Small intestine (tissue), 7 donors: Measurements from ENCODE around the gene MEGF11. TPM values are rescaled to one million over a fixed set of nuclear protein-coding genes. Genes with fewer than 3 reads are reported as not detected.

Source experiments
- DNase-seq, 2 donors: peaks; one replicate each; pipeline versions ENCODE4 v3.0.0 to v3.0.0-alpha.2; 2013
- FAIRE-seq: peaks from 2 replicates; lab custom pipeline; 2012; peaks lifted over from hg19 to GRCh38; lab: Jason Lieb, UNC
- H3K27ac ChIP-seq, 3 donors: one replicate each; pipeline ENCODE4 v1.5.1; 2013; ENCODE audit warnings: low read length in 2 of 3, mild to moderate bottlenecking in 2 of 3, control low read depth in 1 of 3, inconsistent platforms in 1 of 3, low read depth in 1 of 3, moderate library complexity in 1 of 3
- H3K27me3 ChIP-seq, 3 donors: one replicate each; pipeline ENCODE4 v1.6.1; 2013; ENCODE audit warnings: low read length in 3 of 3, inconsistent platforms in 1 of 3; ENCODE audit not compliant: control insufficient read depth in 3 of 3, insufficient read depth in 3 of 3
- H3K36me3 ChIP-seq, 3 donors: one replicate each; pipeline ENCODE4 v1.6.1; 2013; ENCODE audit warnings: low read length in 3 of 3, inconsistent platforms in 1 of 3, low read depth in 1 of 3, mild to moderate bottlenecking in 1 of 3, moderate library complexity in 1 of 3; ENCODE audit not compliant: control insufficient read depth in 3 of 3, insufficient read depth in 2 of 3
- H3K4me1 ChIP-seq, 3 donors: one replicate each; pipeline ENCODE4 v1.6.1; 2013; ENCODE audit warnings: low read length in 2 of 3, inconsistent platforms in 1 of 3, low read depth in 1 of 3, mild to moderate bottlenecking in 1 of 3, moderate library complexity in 1 of 3; ENCODE audit not compliant: control insufficient read depth in 3 of 3, insufficient read depth in 2 of 3
- H3K4me3 ChIP-seq, 3 donors: one replicate each; pipeline ENCODE4 v1.5.1; 2013; ENCODE audit warnings: low read length in 3 of 3, control low read depth in 1 of 3, inconsistent platforms in 1 of 3, low read depth in 1 of 3, mild to moderate bottlenecking in 1 of 3, moderate library complexity in 1 of 3
- H3K9me3 ChIP-seq, 2 donors: one replicate each; pipeline ENCODE4 v1.6.1; 2013; ENCODE audit warnings: low read depth in 1 of 2, low read length in 1 of 2; ENCODE audit not compliant: control insufficient read depth in 2 of 2, insufficient read depth in 1 of 2
- WGBS, 3 donors: extraction: QIAGEN DNeasy Blood & Tissue Kit; methylation state at CpG; one replicate each; pipeline ENCODE4 v1.1.7; 2013; 5-methylcytosine and 5-hydroxymethylcytosine counted together
- polyA plus RNA-seq, 4 donors: library from polyadenylated mRNA; stranded (reverse) in 3 of 4; unstranded in 1 of 4; fragments of 200-250 nt in 3 of 4; fragments of 120-200 nt in 1 of 4; gene quantifications; one replicate each; pipeline versions ENCODE4 v1.2.1 to v1.2.3, GENCODE V29; 2013
- donor health status: healthy with polysubstance abuse.
- donor health status: control.
- donor health status: control.
- donor health status: Bipolar disorder and iron deficiency.
- donor health status: healthy.

MEGF11 gene
- polyA plus RNA-seq, 4 donors, result 0.24 to 0.41 TPM; not detected in 2

GRCh38 chr15:66142285-66142684, 111.3 kb downstream of the MEGF11 start:
- Histone ChIP-seq H3K27me3 (peaks cover 0 to 2% (median 0%) of the 10 kb centered on the region in 3 donors), H3K36me3 (no peaks in the 10 kb centered on the region), H3K9me3 (no peaks in the 10 kb centered on the region), H3K4me1 (no peaks in the 10 kb centered on the region), H3K4me3 (no peak overlapping the region), H3K27ac (no peak overlapping the region)
- FAIRE-seq (no peak), DNase-seq (no peak)
- 86 to 93% (median 89%) methylated on average over 11 of the region's 11 CpGs for WGBS, 3 donors

GRCh38 chr15:66139591-66140207, 113.9 kb downstream of the MEGF11 start:
- 86 to 92% (median 86%) methylated on average over 11 of the region's 11 CpGs for WGBS, 3 donors

GRCh38 chr15:66138892-66139590, 114.5 kb downstream of the MEGF11 start:
- no peaks in the 10 kb centered on the region for H3K36me3 ChIP-seq
- DNase-seq (no peak), FAIRE-seq (no peak)
- no peaks in the 10 kb centered on the region for H3K4me1 ChIP-seq
- no peaks in the 10 kb centered on the region for H3K9me3 ChIP-seq
- peaks cover 0 to 2% (median 0%) of the 10 kb centered on the region in 3 donors for H3K27me3 ChIP-seq
- WGBS, 3 donors, result 37 to 61% (median 58%) methylated on average over 3 of the region's 3 CpGs
- H3K4me3 ChIP-seq, result no peak overlapping the region
- no peak overlapping the region for H3K27ac ChIP-seq

More at GRCh38 chr15:66139591-66140207, 113.9 kb downstream of the MEGF11 start:
- no peak for FAIRE-seq
- Histone ChIP-seq H3K4me3 (no peak overlapping the region), H3K27me3 (peaks cover 0 to 2% (median 0%) of the 10 kb centered on the region in 3 donors), H3K4me1 (no peaks in the 10 kb centered on the region), H3K36me3 (no peaks in the 10 kb centered on the region), H3K9me3 (no peaks in the 10 kb centered on the region), H3K27ac (no peak overlapping the region)
- DNase-seq, result no peak

- Histone ChIP-seq H3K36me3 (no peaks in the 10 kb centered on the region), H3K4me3 (no peak overlapping the region), H3K27me3 (peaks cover 0 to 2% (median 0%) of the 10 kb centered on the region in 3 donors), H3K4me1 (no peaks in the 10 kb centered on the region), H3K27ac (no peak overlapping the region), H3K9me3 (no peaks in the 10 kb centered on the region)
- FAIRE-seq (no peak), DNase-seq (no peak)
- WGBS, 3 donors, result 38 to 59% (median 50%) methylated on average over 10 of the region's 10 CpGs
Measured at GRCh38 chr15:66138096-66138783, 115.3 kb downstream of the MEGF11 start.

GRCh38 chr15:66136948-66137347, 116.6 kb downstream of the MEGF11 start:
- Histone ChIP-seq H3K36me3 (no peaks in the 10 kb centered on the region), H3K27me3 (peaks cover 0 to 2% (median 0%) of the 10 kb centered on the region in 3 donors), H3K4me1 (no peaks in the 10 kb centered on the region), H3K9me3 (no peaks in the 10 kb centered on the region), H3K4me3 (no peak overlapping the region), H3K27ac (no peak overlapping the region)
- FAIRE-seq (no peak), DNase-seq (no peak)
- WGBS, 3 donors, result 80 to 87% (median 81%) methylated on average over 2 of the region's 2 CpGs

GRCh38 chr15:66135664-66136063, 117.9 kb downstream of the MEGF11 start:
- FAIRE-seq (no peak), DNase-seq (no peak)
- no peaks in the 10 kb centered on the region for H3K36me3 ChIP-seq
- 75 to 95% (median 94%) methylated on average over 1 of the region's 1 CpG for WGBS, 3 donors
- H3K9me3 ChIP-seq, result no peaks in the 10 kb centered on the region
- no peak overlapping the region for H3K27ac ChIP-seq
- H3K4me1 ChIP-seq, result no peaks in the 10 kb centered on the region
- peaks cover 0 to 2% (median 0%) of the 10 kb centered on the region in 3 donors for H3K27me3 ChIP-seq
- no peak overlapping the region for H3K4me3 ChIP-seq

- Histone ChIP-seq H3K27me3 (peaks cover 0 to 2% (median 0%) of the 10 kb centered on the region in 3 donors), H3K9me3 (no peaks in the 10 kb centered on the region), H3K4me3 (no peak overlapping the region), H3K27ac (no peak overlapping the region), H3K4me1 (no peaks in the 10 kb centered on the region), H3K36me3 (no peaks in the 10 kb centered on the region)
- whole genome bisulfite sequencing, 3 donors, result 68 to 80% (median 76%) methylated on average over 3 of the region's 3 CpGs
- DNase-seq (no peak), FAIRE-seq (no peak)
Measured at GRCh38 chr15:66134284-66134683, 119.3 kb downstream of the MEGF11 start.

- H3K4me1 ChIP-seq, result no peaks in the 10 kb centered on the region
- H3K36me3 ChIP-seq, result no peaks in the 10 kb centered on the region
- WGBS, 3 donors, result 86 to 93% (median 89%) methylated on average over 10 of the region's 10 CpGs
- DNase-seq (no peak), FAIRE-seq (no peak)
- H3K4me3 ChIP-seq, result no peak overlapping the region
- H3K27me3 ChIP-seq, result peaks cover 0 to 2% (median under 1%) of the 10 kb centered on the region in 3 donors
- H3K9me3 ChIP-seq, result no peaks in the 10 kb centered on the region
- H3K27ac ChIP-seq, result no peak overlapping the region
Measured at GRCh38 chr15:66133247-66133885, 120.2 kb downstream of the MEGF11 start.
